ENCODE results near the gene PAX7.

DNA sequence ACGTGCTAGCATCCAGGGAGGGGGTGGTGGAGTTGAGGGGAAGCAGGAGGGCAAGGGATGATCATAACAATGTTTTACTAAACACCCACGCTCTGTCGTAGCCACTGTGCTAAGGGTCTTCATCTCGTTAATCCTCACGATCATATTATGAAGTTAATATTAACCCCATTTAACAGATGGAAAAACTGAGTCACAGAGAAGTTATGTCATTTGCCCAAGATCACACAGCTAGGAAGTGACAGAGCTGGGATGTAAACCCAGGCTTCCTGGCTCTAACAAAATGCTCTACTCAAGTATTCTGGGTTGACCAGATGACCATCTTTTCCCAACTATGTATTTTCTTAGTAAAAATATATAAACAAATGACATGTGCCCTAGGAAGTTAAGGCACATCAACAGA, 140.2 kb downstream of the PAX7 start:
- no peak for TF ChIP-seq CTCF (IDR thresholded peaks at IDR 0.05)
- TF ChIP-seq ZFX (IDR thresholded peaks at IDR 0.05; ENCODE audit: borderline replicate concordance): no peak
